Measurements from ENCODE around the gene LY6G6D.

Gene LY6G6D

GRCh38 chr6:31718265-31718664 is 3.1 kb downstream of the LY6G6D start:
- no peaks in the 10 kb centered on the region for H3K27me3 ChIP-seq (replicated peaks; ENCODE audit: control insufficient read depth, insufficient read depth, low read length, poor library complexity, severe bottlenecking)
- H3K4me1 ChIP-seq (ENCODE audit: control insufficient read depth, insufficient read depth, low read length, poor library complexity, severe bottlenecking), result no peaks in the 10 kb centered on the region
- DNase-seq, result no peak
- H3K9me3 ChIP-seq (ENCODE audit: control insufficient read depth, low read length), result no peaks in the 10 kb centered on the region
- H3K4me3 ChIP-seq (ENCODE audit: insufficient read depth, low read depth, low read length, poor library complexity, severe bottlenecking), result no peak overlapping the region
- no peaks in the 10 kb centered on the region for H3K36me3 ChIP-seq (ENCODE audit: control insufficient read depth, insufficient read depth, low read length)
- no peak overlapping the region for H3K27ac ChIP-seq (ENCODE audit: insufficient read depth, low read length, poor library complexity, severe bottlenecking)

GRCh38 chr6:31719001-31719400 is 3.9 kb downstream of the LY6G6D start:
- no peak overlapping the region for H3K4me3 ChIP-seq (ENCODE audit: insufficient read depth, low read depth, low read length, poor library complexity, severe bottlenecking)
- H3K4me1 ChIP-seq (ENCODE audit: control insufficient read depth, insufficient read depth, low read length, poor library complexity, severe bottlenecking), result no peaks in the 10 kb centered on the region

GRCh38 chr6:31720196-31720770 is 5.1 kb downstream of the LY6G6D start:
- Histone ChIP-seq H3K27ac (ENCODE audit: insufficient read depth, low read length, poor library complexity, severe bottlenecking) (no peak overlapping the region), H3K27me3 (replicated peaks; ENCODE audit: control insufficient read depth, insufficient read depth, low read length, poor library complexity, severe bottlenecking) (no peaks in the 10 kb centered on the region), H3K9me3 (ENCODE audit: control insufficient read depth, low read length) (no peaks in the 10 kb centered on the region), H3K4me1 (ENCODE audit: control insufficient read depth, insufficient read depth, low read length, poor library complexity, severe bottlenecking) (no peaks in the 10 kb centered on the region), H3K36me3 (ENCODE audit: control insufficient read depth, insufficient read depth, low read length) (no peaks in the 10 kb centered on the region), H3K4me3 (ENCODE audit: insufficient read depth, low read depth, low read length, poor library complexity, severe bottlenecking) (no peak overlapping the region)
- DNase-seq, result no peak

More at GRCh38 chr6:31719001-31719400, 3.9 kb downstream of the LY6G6D start:
- H3K27me3 ChIP-seq (replicated peaks; ENCODE audit: control insufficient read depth, insufficient read depth, low read length, poor library complexity, severe bottlenecking), result no peaks in the 10 kb centered on the region
- H3K27ac ChIP-seq (ENCODE audit: insufficient read depth, low read length, poor library complexity, severe bottlenecking), result no peak overlapping the region
- H3K36me3 ChIP-seq (ENCODE audit: control insufficient read depth, insufficient read depth, low read length), result no peaks in the 10 kb centered on the region
- no peak for DNase-seq
- no peaks in the 10 kb centered on the region for H3K9me3 ChIP-seq (ENCODE audit: control insufficient read depth, low read length)

GRCh38 chr6:31721351-31722020 is 6.3 kb downstream of the LY6G6D start, which contains the start of gene LY6G6C:
Gene LY6G6C (minus strand): TSS chr6:31721746. CDS start chr6:31721679, 67 bp downstream.
- no peaks in the 10 kb centered on the region for H3K9me3 ChIP-seq (ENCODE audit: control insufficient read depth, low read length)
- no peaks in the 10 kb centered on the region for H3K4me1 ChIP-seq (ENCODE audit: control insufficient read depth, insufficient read depth, low read length, poor library complexity, severe bottlenecking)
- H3K4me3 ChIP-seq (ENCODE audit: insufficient read depth, low read depth, low read length, poor library complexity, severe bottlenecking), result no peak within 1 kb of the TSS
- DNase-seq, result no peak
- no peak within 1 kb of the TSS for H3K27ac ChIP-seq (ENCODE audit: insufficient read depth, low read length, poor library complexity, severe bottlenecking)
- no peaks in the 10 kb centered on the region for H3K27me3 ChIP-seq (replicated peaks; ENCODE audit: control insufficient read depth, insufficient read depth, low read length, poor library complexity, severe bottlenecking)
- no peaks in the 10 kb centered on the region for H3K36me3 ChIP-seq (ENCODE audit: control insufficient read depth, insufficient read depth, low read length)

DNA sequence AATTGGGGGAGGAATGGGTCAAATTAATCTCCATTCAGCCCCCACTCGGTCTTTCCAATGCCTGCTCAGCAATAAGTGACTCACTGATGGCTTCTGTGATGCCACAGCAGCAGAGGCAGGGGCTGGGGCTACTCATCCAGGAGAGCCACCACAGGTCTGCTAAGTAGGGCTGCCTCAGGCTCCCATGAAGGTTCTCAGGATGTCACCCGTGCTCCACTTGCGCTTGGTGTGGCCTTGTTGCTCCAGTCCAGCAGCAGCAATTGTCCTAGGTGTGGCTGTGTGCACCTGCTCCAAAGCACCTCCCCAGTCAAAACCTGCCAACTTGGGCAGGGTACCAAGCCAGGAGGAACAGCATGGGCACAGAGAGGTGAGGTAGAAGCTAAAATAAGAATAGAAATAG is 7.0 kb downstream of the LY6G6D start:
- H3K9me3 ChIP-seq (ENCODE audit: control insufficient read depth, low read length), result no peaks in the 10 kb centered on the region
- H3K27me3 ChIP-seq (replicated peaks; ENCODE audit: control insufficient read depth, insufficient read depth, low read length, poor library complexity, severe bottlenecking), result no peaks in the 10 kb centered on the region
- H3K36me3 ChIP-seq (ENCODE audit: control insufficient read depth, insufficient read depth, low read length), result no peaks in the 10 kb centered on the region
- H3K4me3 ChIP-seq (ENCODE audit: insufficient read depth, low read depth, low read length, poor library complexity, severe bottlenecking), result no peak overlapping the region
- no peaks in the 10 kb centered on the region for H3K4me1 ChIP-seq (ENCODE audit: control insufficient read depth, insufficient read depth, low read length, poor library complexity, severe bottlenecking)
- DNase-seq, result no peak
- H3K27ac ChIP-seq (ENCODE audit: insufficient read depth, low read length, poor library complexity, severe bottlenecking), result no peak overlapping the region

DNA sequence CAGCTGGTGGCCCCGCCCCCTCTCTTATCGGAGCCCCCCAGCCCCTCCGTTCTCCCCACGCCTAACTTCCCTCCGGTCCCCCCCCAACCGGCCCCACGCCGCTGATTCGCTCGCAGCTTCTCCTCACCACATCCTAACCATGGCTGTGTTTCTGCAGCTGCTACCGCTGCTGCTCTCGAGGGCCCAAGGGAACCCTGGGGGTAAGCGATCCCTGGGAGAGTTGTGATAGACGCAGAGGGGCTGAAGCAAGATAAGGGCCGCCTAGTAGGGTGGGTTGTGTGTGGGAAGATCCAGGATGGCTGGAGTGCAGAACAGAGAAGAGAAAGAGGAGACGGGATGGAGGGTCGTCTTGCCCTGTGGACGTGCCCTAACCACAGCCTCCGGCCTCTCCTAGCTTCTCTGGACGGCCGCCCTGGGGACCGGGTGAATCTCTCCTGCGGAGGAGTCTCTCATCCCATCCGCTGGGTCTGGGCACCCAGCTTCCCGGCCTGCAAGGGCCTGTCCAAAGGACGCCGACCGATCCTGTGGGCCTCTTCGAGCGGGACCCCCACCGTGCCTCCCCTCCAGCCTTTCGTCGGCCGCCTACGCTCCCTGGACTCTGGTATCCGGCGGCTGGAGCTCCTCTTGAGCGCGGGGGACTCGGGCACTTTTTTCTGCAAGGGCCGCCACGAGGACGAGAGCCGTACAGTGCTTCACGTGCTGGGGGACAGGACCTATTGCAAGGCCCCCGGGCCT is 8.3 kb downstream of the LY6G6D start, which contains the start of gene MPIG6B:
Gene MPIG6B (plus strand): TSS at position 129 of the 735 bp plus-strand sequence. CDS start 11 bp downstream, at position 140.
- peaks cover under 1% of the 10 kb centered on the region for H3K4me1 ChIP-seq (ENCODE audit: control insufficient read depth, insufficient read depth, low read length, poor library complexity, severe bottlenecking)
- no peak within 1 kb of the TSS for H3K27ac ChIP-seq (ENCODE audit: insufficient read depth, low read length, poor library complexity, severe bottlenecking)
- DNase-seq, result no peak
- no peaks in the 10 kb centered on the region for H3K27me3 ChIP-seq (replicated peaks; ENCODE audit: control insufficient read depth, insufficient read depth, low read length, poor library complexity, severe bottlenecking)
- no peaks in the 10 kb centered on the region for H3K9me3 ChIP-seq (ENCODE audit: control insufficient read depth, low read length)
- no peaks in the 10 kb centered on the region for H3K36me3 ChIP-seq (ENCODE audit: control insufficient read depth, insufficient read depth, low read length)
- H3K4me3 ChIP-seq (ENCODE audit: insufficient read depth, low read depth, low read length, poor library complexity, severe bottlenecking), result no peak within 1 kb of the TSS

- no peak for DNase-seq
- Histone ChIP-seq H3K36me3 (ENCODE audit: control insufficient read depth, insufficient read depth, low read length) (no peaks in the 10 kb centered on the region), H3K9me3 (ENCODE audit: control insufficient read depth, low read length) (no peaks in the 10 kb centered on the region), H3K27me3 (replicated peaks; ENCODE audit: control insufficient read depth, insufficient read depth, low read length, poor library complexity, severe bottlenecking) (no peaks in the 10 kb centered on the region), H3K4me1 (ENCODE audit: control insufficient read depth, insufficient read depth, low read length, poor library complexity, severe bottlenecking) (peaks cover 8% of the 10 kb centered on the region), H3K4me3 (ENCODE audit: insufficient read depth, low read depth, low read length, poor library complexity, severe bottlenecking) (no peak overlapping the region), H3K27ac (ENCODE audit: insufficient read depth, low read length, poor library complexity, severe bottlenecking) (no peak overlapping the region)
These were observed 9.0 kb downstream of the LY6G6D start for GRCh38 chr6:31723980-31724691.

DNA sequence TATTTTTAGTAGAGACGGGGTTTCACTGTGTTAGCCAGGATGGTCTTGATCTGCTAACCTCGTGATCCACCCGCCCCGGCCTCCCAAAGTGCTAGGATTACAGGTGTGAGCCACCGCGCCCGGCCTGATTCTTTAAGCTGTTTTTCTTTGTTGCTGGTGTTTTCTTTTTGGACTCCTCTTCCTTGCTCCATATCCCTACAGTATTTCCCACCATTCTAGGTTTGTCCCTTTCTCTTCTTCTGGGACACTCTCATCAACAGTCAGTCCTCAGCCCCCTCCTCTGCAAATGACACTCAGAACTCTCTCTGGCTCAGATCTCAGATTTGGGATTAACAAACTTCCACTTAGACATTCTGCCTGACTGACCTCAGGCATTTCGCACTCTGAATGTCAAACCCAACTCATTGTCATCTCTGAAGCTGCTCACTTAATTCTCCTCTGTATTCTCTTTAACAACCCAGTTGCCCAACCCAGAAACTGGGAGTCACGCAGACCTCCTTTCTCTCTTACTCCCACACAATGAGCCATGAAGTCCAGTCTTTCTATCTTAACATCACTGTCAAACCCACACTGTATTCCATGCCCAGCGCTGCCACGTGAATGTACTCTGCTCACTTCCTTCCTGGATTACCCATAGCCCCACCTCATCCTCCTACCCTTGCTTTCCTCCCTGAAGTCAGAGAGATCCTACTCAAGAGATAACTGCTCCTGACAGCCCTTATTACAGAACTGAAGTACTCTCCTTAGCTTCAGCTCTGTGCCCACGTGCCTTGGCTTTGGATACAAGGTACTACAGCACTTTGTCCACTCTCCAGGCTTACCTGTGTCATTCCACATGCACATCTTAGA is 10.6 kb downstream of the LY6G6D start:
- Histone ChIP-seq H3K27me3 (replicated peaks; ENCODE audit: control insufficient read depth, insufficient read depth, low read length, poor library complexity, severe bottlenecking) (no peaks in the 10 kb centered on the region), H3K36me3 (ENCODE audit: control insufficient read depth, insufficient read depth, low read length) (no peaks in the 10 kb centered on the region), H3K4me3 (ENCODE audit: insufficient read depth, low read depth, low read length, poor library complexity, severe bottlenecking) (no peak overlapping the region), H3K4me1 (ENCODE audit: control insufficient read depth, insufficient read depth, low read length, poor library complexity, severe bottlenecking) (peaks cover 16% of the 10 kb centered on the region), H3K27ac (ENCODE audit: insufficient read depth, low read length, poor library complexity, severe bottlenecking) (no peak overlapping the region), H3K9me3 (ENCODE audit: control insufficient read depth, low read length) (no peaks in the 10 kb centered on the region)
- no peak for DNase-seq

- H3K4me1 ChIP-seq (ENCODE audit: control insufficient read depth, insufficient read depth, low read length, poor library complexity, severe bottlenecking), result peaks cover 16% of the 10 kb centered on the region
- H3K27me3 ChIP-seq (replicated peaks; ENCODE audit: control insufficient read depth, insufficient read depth, low read length, poor library complexity, severe bottlenecking), result no peaks in the 10 kb centered on the region
- H3K27ac ChIP-seq (ENCODE audit: insufficient read depth, low read length, poor library complexity, severe bottlenecking), result no peak overlapping the region
- no peaks in the 10 kb centered on the region for H3K9me3 ChIP-seq (ENCODE audit: control insufficient read depth, low read length)
- H3K36me3 ChIP-seq (ENCODE audit: control insufficient read depth, insufficient read depth, low read length), result peaks cover 8% of the 10 kb centered on the region
- DNase-seq, result no peak
- H3K4me3 ChIP-seq (ENCODE audit: insufficient read depth, low read depth, low read length, poor library complexity, severe bottlenecking), result no peak overlapping the region
These were observed 12.0 kb downstream of the LY6G6D start for GRCh38 chr6:31727034-31727716.
